BJ (cell line): ENCODE results near the gene CRB3. TPM values are rescaled to one million over a fixed set of nuclear protein-coding genes. Genes with fewer than 3 reads are reported as not detected.

Experiments
- CTCF ChIA-PET: fragments of 350-600 bp; formaldehyde crosslinking; extraction: SDS; loops from one replicate; lab custom pipeline; 2021; ENCODE audit warnings: antibody characterized with exemption, inconsistent platforms; lab: Yijun Ruan, JAX
- POLR2A ChIA-PET: fragments of 300-600 bp; sonication (Branson Sonifier 250); formaldehyde crosslinking; extraction: SDS; loops from one replicate; lab custom pipeline; 2021; ENCODE audit warnings: antibody characterized with exemption; lab: Charles Lee
- DNase-seq: peaks from one replicate; pipeline ENCODE4 v3.0.0-alpha.2; 2011; ENCODE audit warnings: low read depth
- H3K27me3 ChIP-seq: 2 replicates; pipeline ENCODE4 v1.6.0; 2011; ENCODE audit warnings: low read length; ENCODE audit not compliant: control insufficient read depth, insufficient read depth
- H3K36me3 ChIP-seq: 2 replicates; pipeline ENCODE4 v1.5.1; 2011; ENCODE audit warnings: low read length; ENCODE audit not compliant: control insufficient read depth, insufficient read depth
- H3K4me3 ChIP-seq: 2 replicates; pipeline ENCODE4 v1.5.1; 2011; ENCODE audit warnings: low read depth, mild to moderate bottlenecking, control low read depth, low read length
- CTCF ChIP-seq: IDR thresholded peaks from 2 replicates; pipeline ENCODE4 v1.5.1; 2011; ENCODE audit warnings: low read depth, mild to moderate bottlenecking, control low read depth, inconsistent platforms, low read length, moderate library complexity; ENCODE audit not compliant: insufficient read depth
- polyA plus RNA-seq: library from polyadenylated mRNA; depleted of rRNA; stranded (reverse); fragments of >200 nt; gene quantifications from 2 replicates; pipeline ENCODE4 v1.2.3, GENCODE V29; 2011

The CRB3 gene
- polyA plus RNA-seq, 1 experiment: not detected

GRCh38 chr19:6476155-6476895 lies 12.3 kb downstream of the CRB3 start:
- Histone ChIP-seq H3K36me3 (no peaks in the 10 kb centered on the region), H3K27me3 (peaks cover 1% of the 10 kb centered on the region), H3K4me3 (peak overlapping the region; percentile 14; the same call in 1 of the 2 replicates)
- POLR2A ChIA-PET: no interaction called here
- no peak for DNase-seq
- CTCF ChIA-PET: interaction anchor here (0.8 to 1.0 kb wide), 2 partner anchors 17 to 46 kb away, joined by 3 read pairs; partner anchors contain the start of gene SLC25A23
- no peak for TF ChIP-seq CTCF

- peak overlapping the region; percentile 14; the same call in 1 of the 2 replicates for H3K4me3 ChIP-seq
- no peak for TF ChIP-seq CTCF
- no peaks in the 10 kb centered on the region for H3K36me3 ChIP-seq
- CTCF ChIA-PET: interaction anchor here (0.8 to 1.0 kb wide), 2 partner anchors 17 to 45 kb away, joined by 3 read pairs; partner anchors contain the start of gene SLC25A23
- no peak for DNase-seq
- peaks cover 1% of the 10 kb centered on the region for H3K27me3 ChIP-seq
- POLR2A ChIA-PET: no interaction called here
These were observed 12.9 kb downstream of the CRB3 start for GRCh38 chr19:6476896-6477431.

- POLR2A ChIA-PET: no interaction called here
- H3K36me3 ChIP-seq: no peaks in the 10 kb centered on the region
- CTCF ChIA-PET: interaction anchor here (0.9 kb wide), 1 partner anchor 160 kb away, joined by 3 read pairs; no protein-coding TSS in a partner anchor
- no peak for TF ChIP-seq CTCF
- no peak for DNase-seq
- H3K27me3 ChIP-seq: peaks cover 1% of the 10 kb centered on the region
- no peak overlapping the region for H3K4me3 ChIP-seq
These were observed 14.7 kb downstream of the CRB3 start for GRCh38 chr19:6478815-6479214.

GRCh38 chr19:6479836-6480398 lies 15.8 kb downstream of the CRB3 start:
- POLR2A ChIA-PET: no interaction called here
- CTCF ChIA-PET: no interaction called here

More at GRCh38 chr19:6479836-6480398, 15.8 kb downstream of the CRB3 start:
- Histone ChIP-seq H3K36me3 (no peaks in the 10 kb centered on the region), H3K4me3 (no peak overlapping the region), H3K27me3 (peaks cover 1% of the 10 kb centered on the region)
- no peak for TF ChIP-seq CTCF
- no peak for DNase-seq
